GM10266 (cell line): ENCODE results near the gene IL1RL2.

Source experiments
- DNase-seq: peaks from one replicate; pipeline ENCODE4 v3.0.0; 2012; ENCODE audit errors: extremely low spot score
- CTCF ChIP-seq: IDR thresholded peaks from 2 replicates; pipeline ENCODE4 v1.5.1; 2012; ENCODE audit warnings: mild to moderate bottlenecking, low read depth; ENCODE audit not compliant: control insufficient read depth, insufficient read depth; ENCODE audit errors: missing control alignments

IL1RL2 gene

GRCh38 chr2:102149243-102149642 lies 37.6 kb upstream of the IL1RL2 start:
- no peak for DNase-seq
- no peak for TF ChIP-seq CTCF

DNA sequence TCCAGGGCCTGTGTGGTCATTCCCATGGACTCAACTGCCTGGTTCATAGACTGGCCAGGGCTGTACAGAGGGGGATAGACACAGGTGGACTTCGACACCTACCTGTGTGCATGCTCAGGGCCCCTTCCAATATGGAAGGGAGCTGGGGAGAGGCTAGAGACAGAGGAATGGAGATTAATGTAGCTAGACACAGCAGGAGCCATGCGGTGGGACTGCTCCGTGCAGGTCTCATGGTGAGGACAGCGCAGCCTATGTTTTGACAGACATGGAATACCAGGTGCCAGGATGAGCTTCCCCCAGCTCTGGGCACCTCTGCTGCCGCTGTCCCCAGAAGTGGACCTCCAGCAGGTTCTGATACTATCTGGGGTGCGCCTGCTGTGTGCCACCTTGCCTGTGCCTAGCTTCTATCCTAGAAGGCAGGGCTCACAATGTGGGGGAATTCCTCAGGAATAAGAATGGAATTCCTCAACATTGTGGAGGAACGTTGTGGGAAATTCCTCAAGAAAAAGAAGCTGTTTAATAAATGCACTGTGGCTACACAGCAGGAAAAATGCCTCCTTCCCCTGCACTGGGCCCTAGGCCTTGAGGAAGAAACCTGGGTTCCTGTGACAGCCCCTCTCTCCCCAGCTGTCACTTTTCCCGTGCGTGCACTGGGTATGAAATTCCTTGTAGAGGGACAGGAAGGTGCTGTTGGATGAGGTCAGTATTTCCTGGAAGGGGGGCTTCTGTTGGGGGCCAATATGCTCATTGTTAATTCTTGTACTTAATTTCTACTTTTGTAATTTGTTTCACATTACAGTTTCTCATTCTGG lies 37.0 kb upstream of the IL1RL2 start:
- TF ChIP-seq CTCF = no peak
- no peak for DNase-seq

DNA sequence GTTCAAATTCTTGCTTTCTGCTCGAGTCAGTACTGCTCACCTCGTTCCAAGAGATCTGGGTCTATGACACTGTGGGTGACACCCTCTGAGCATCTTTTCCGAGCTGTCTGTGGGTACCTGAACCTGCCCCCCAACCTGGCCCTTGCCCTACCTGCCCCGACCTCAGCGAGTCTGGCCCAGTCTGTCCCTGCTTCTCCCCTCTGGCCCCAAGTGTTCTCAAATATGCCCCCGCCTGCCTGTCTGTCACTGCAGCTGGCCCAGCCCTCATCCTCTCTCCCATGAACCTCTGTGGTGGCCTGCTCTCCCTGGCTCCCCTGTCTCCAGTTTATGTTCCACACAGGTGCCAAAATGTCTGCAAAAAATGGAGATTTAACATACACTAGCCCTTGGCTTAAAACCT lies 32.5 kb upstream of the IL1RL2 start:
- DNase-seq = no peak
- no peak for TF ChIP-seq CTCF

DNA sequence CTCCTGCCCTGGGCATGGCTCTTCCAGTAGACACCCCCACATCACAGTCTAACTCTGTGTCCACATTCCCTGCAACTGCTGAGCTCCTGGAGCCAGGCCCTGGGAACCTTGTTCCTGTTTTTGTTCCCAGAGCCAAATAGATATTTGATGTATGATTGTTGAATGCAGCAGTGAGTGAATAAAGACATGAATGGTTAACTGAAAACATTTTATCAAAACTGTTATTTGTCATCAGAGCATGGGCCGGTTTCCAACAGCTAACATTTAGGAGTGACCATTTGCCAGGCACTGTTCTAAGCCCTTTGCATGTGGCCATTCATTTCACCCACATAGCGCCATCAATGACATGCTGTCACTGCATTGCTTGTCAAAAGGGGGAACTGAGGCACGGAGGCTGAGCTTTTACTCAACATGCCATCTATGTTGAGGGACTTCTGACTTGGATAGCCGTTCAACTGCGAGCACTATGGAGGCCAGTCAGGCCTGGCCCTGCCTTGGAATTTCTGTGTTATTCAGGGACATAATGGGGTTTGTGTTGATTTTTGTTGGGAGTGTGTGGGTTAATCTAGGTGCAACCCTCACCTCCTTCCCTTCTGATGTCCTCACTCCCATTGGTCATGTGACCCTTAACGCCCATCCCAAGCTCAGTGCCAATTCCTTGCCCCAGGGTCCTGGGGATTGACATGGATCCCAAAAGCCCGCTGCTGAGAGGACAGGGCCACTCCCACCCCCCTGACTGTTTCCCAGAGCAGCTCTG lies 31.7 kb upstream of the IL1RL2 start:
- DNase-seq = no peak
- no peak for TF ChIP-seq CTCF

DNA sequence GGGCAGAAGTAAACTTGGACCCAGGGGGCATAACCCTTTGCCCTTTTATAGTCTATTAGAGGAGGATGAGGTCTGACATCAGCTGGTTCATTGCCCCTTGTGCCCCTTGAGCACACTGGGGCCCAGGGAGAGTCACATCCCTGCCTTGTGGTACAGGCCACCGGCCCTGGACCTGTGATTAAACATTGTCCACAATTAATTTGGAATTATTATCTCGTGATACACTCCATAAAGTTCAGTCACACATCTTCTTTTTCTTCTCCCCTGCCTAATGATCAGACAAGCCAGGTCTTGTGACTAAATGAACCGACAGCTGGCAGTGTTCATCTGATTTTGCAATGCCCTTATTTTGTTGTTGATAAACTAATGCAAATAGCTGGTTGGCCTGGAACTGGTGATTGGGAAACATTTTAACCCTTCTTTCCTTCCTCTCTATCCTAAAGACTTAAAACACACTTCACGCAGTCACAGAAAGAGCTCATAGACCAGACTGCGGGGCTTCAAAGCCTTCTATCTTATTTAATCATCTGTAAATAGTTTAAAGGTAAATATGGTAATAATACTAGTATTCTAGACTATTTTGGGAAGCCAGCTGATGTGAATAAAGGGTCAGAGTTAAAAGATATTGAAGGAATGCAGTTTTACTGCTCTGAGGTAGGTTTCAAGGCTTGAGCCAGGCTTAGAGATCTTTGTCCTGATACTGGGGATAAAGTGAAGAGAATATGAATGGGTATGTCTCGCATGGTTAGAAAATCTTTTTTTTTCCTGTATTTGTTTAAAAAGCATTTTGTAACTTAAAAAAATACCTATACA lies 30.9 kb upstream of the IL1RL2 start:
- no peak for DNase-seq
- TF ChIP-seq CTCF = no peak

- no peak for TF ChIP-seq CTCF
- DNase-seq = no peak
Measured at GRCh38 chr2:102158011-102158755, 28.6 kb upstream of the IL1RL2 start.
